CD8-positive, alpha-beta memory T cell (primary cell): ENCODE data around the gene RUFY2. TPM values are rescaled to one million over a fixed set of nuclear protein-coding genes. Genes with fewer than 3 reads are reported as not detected.

Source experiments
- CTCF ChIA-PET: fragments of 350-600 bp; sonication (Branson Sonifier 250); formaldehyde crosslinking; loops from one replicate; lab custom pipeline; 2021; ENCODE audit warnings: antibody characterized with exemption; lab: Charles Lee
- POLR2A ChIA-PET: fragments of 350-600 bp; sonication (Branson Sonifier 250); formaldehyde crosslinking; loops from one replicate; lab custom pipeline; 2021; ENCODE audit warnings: antibody characterized with exemption; lab: Charles Lee
- DNase-seq, 5 donors: peaks; one replicate each; pipeline versions ENCODE4 v3.0.0 to v3.0.0-alpha.2; 2020 to 2022; ENCODE audit warnings: mixed read lengths in 1 of 5
- H3K27ac ChIP-seq: one replicate; pipeline ENCODE4 v1.7.0; 2013; ENCODE audit warnings: low read depth, mild to moderate bottlenecking, low read length, moderate library complexity
- H3K27me3 ChIP-seq: 2 replicates; pipeline ENCODE4 v1.7.0; 2013; ENCODE audit warnings: low read length, mild to moderate bottlenecking; ENCODE audit not compliant: insufficient read depth, poor library complexity, severe bottlenecking
- H3K36me3 ChIP-seq: 2 replicates; pipeline ENCODE4 v1.7.0; 2013; ENCODE audit warnings: mild to moderate bottlenecking, low read length, moderate library complexity; ENCODE audit not compliant: insufficient read depth
- H3K4me1 ChIP-seq: 2 replicates; pipeline ENCODE4 v1.7.0; 2013; ENCODE audit warnings: mild to moderate bottlenecking, low read length, moderate library complexity; ENCODE audit not compliant: insufficient read depth
- H3K4me3 ChIP-seq: 2 replicates; pipeline ENCODE4 v1.7.0; 2013; ENCODE audit warnings: mild to moderate bottlenecking, low read length
- H3K9me3 ChIP-seq: 2 replicates; pipeline ENCODE4 v1.7.0; 2013; ENCODE audit warnings: mild to moderate bottlenecking, low read length
- H3K27ac Mint-ChIP-seq, 8 donors: one replicate each; pipeline ENCODE4 v1.8.0; 2020 to 2021; ENCODE audit warnings: mixed read lengths in 8 of 8, mild to moderate bottlenecking in 6 of 8, inconsistent platforms in 3 of 8, moderate library complexity in 3 of 8
- H3K27me3 Mint-ChIP-seq, 2 donors: one replicate each; pipeline ENCODE4 v1.8.0; 2020 to 2021; ENCODE audit warnings: mixed read lengths in 2 of 2, mild to moderate bottlenecking in 1 of 2, moderate library complexity in 1 of 2
- H3K36me3 Mint-ChIP-seq, 3 donors: one replicate each; pipeline ENCODE4 v1.8.0; 2020 to 2021; ENCODE audit warnings: mixed read lengths in 3 of 3, inconsistent platforms in 1 of 3, mild to moderate bottlenecking in 1 of 3
- H3K4me1 Mint-ChIP-seq, 3 donors: one replicate each; pipeline ENCODE4 v1.8.0; 2020 to 2021; ENCODE audit warnings: mixed read lengths in 3 of 3, inconsistent platforms in 1 of 3, mild to moderate bottlenecking in 1 of 3
- H3K4me3 Mint-ChIP-seq, 7 donors: one replicate each; pipeline ENCODE4 v1.8.0; 2020 to 2021; ENCODE audit warnings: mixed read lengths in 7 of 7, mild to moderate bottlenecking in 6 of 7, moderate library complexity in 4 of 7, inconsistent platforms in 2 of 7
- H3K9me3 Mint-ChIP-seq, 5 donors: one replicate each; pipeline ENCODE4 v1.8.0; 2020 to 2022; ENCODE audit warnings: mixed read lengths in 5 of 5, mild to moderate bottlenecking in 3 of 5, moderate library complexity in 2 of 5, inconsistent platforms in 1 of 5
- polyA plus RNA-seq: library from polyadenylated mRNA; unstranded; fragments of 300-500 nt; fragmentation: Illumina TruSeq; gene quantifications from one replicate; pipeline ENCODE4 v1.2.3, GENCODE V29; 2021
- total RNA-seq, 2 experiments: library from RNA; stranded (reverse); gene quantifications; one replicate each; pipeline ENCODE4 v1.2.3, GENCODE V29; 2021

Gene RUFY2
- total and polyA plus RNA-seq, 3 experiments from 2014 or later = 7.7 to 8.1 (median 7.8) TPM

DNA sequence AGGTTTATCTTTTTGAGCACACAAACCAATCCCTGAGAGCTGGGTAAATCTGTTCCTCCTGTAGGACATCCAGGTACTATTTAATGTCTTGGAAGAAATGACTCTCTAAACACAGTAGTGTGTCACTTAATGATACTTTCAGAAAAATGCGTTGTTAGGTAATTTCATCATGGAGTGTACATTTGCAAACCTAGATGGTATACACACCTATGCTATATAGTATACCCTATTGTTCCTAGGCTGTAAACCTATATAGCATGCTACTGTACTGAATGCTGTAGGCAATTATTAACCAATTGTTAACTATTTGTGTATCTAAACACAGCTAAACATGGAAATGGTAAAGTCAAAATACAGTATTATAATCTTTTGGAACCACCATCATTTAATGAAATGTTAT, 10.1 kb downstream of the RUFY2 start:
- no peak overlapping the region for H3K4me3 Mint-ChIP-seq
- Histone ChIP-seq H3K4me1 (no peaks in the 10 kb centered on the region), H3K4me3 (no peak overlapping the region), H3K9me3 (no peaks in the 10 kb centered on the region), H3K36me3 (no peaks in the 10 kb centered on the region), H3K27me3 (no peaks in the 10 kb centered on the region), H3K27ac (no peak overlapping the region)
- ChIA-PET POLR2A (no interaction called here), CTCF (interaction anchor here (0.9 to 1.5 kb wide), 2 partner anchors 9 to 19 kb away, joined by 3 read pairs; no protein-coding TSS in a partner anchor)
- no peaks in the 10 kb centered on the region for H3K27me3 Mint-ChIP-seq
- H3K36me3 Mint-ChIP-seq = peaks cover 0 to 50% (median 9%) of the 10 kb centered on the region in 3 donors
- no peak overlapping the region for H3K27ac Mint-ChIP-seq
- H3K4me1 Mint-ChIP-seq = peaks cover 0 to 13% (median 8%) of the 10 kb centered on the region in 3 donors
- no peak for DNase-seq
- H3K9me3 Mint-ChIP-seq = no peaks in the 10 kb centered on the region

DNA sequence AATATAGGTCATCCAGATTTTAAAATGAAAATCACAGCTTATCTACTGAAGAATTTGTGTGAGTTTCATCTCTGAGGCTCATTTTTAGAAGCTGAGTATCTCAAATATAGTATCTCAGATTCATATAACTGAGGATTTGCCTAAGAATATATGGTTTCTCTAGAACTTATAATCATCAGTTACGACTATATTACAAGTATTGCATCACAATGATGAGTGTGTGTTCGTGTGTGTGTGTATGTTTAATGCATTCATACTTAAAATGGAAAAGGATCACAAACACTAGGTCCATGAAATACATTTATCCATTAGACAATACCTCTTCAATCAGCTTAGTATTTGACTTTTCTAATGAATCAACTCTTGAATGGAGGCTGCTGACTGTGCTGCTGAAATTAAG, 21.3 kb downstream of the RUFY2 start:
- Mint-ChIP-seq H3K27ac (no peak overlapping the region), H3K4me1 (no peaks in the 10 kb centered on the region), H3K36me3 (peaks cover 0 to 74% (median 17%) of the 10 kb centered on the region in 3 donors), H3K4me3 (no peak overlapping the region), H3K9me3 (no peaks in the 10 kb centered on the region), H3K27me3 (no peaks in the 10 kb centered on the region)
- no peaks in the 10 kb centered on the region for H3K27me3 ChIP-seq
- DNase-seq = no peak
- ChIA-PET POLR2A (no interaction called here), CTCF (no interaction called here)
- no peak overlapping the region for H3K4me3 ChIP-seq
- no peak overlapping the region for H3K27ac ChIP-seq
- H3K9me3 ChIP-seq = no peaks in the 10 kb centered on the region
- H3K4me1 ChIP-seq = no peaks in the 10 kb centered on the region
- H3K36me3 ChIP-seq = peaks cover 14% of the 10 kb centered on the region

DNA sequence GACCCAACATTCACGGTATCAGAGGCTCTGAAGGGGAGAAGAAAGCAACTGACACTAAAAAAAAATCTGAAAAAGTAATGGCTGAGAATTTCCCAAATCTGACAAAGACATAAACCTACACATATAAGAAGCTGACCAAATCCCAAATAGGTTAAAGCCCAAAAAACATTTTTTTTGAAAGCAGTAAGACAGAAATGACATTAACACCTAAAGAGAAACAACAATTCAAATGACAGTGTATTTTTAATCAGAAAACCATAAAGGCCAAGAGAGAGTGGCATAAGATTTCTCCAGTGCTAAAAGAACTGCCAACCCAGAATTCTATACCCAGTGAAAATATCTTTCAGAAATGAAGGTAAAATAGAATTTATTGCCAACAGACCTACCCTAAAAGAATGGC, 35.5 kb downstream of the RUFY2 start:
- Histone ChIP-seq H3K27me3 (no peaks in the 10 kb centered on the region), H3K36me3 (peaks cover 12% of the 10 kb centered on the region), H3K4me1 (no peaks in the 10 kb centered on the region), H3K9me3 (no peaks in the 10 kb centered on the region), H3K27ac (no peak overlapping the region), H3K4me3 (no peak overlapping the region)
- Mint-ChIP-seq H3K4me3 (no peak overlapping the region), H3K9me3 (peaks cover 4 to 11% (median 9%) of the 10 kb centered on the region in 5 donors), H3K4me1 (no peaks in the 10 kb centered on the region), H3K36me3 (peaks cover 18 to 64% (median 40%) of the 10 kb centered on the region in 3 donors), H3K27ac (no peak overlapping the region), H3K27me3 (no peaks in the 10 kb centered on the region)
- POLR2A ChIA-PET = no interaction called here
- CTCF ChIA-PET = no interaction called here
- DNase-seq = no peak

GRCh38 chr10:68367121-68367520, 40.0 kb downstream of the RUFY2 start:
- no peak for DNase-seq
- Histone ChIP-seq H3K4me1 (no peaks in the 10 kb centered on the region), H3K27ac (no peak overlapping the region), H3K4me3 (no peak overlapping the region), H3K36me3 (peaks cover 8% of the 10 kb centered on the region), H3K27me3 (no peaks in the 10 kb centered on the region), H3K9me3 (no peaks in the 10 kb centered on the region)
- H3K9me3 Mint-ChIP-seq = peaks cover 0 to 11% (median 8%) of the 10 kb centered on the region in 5 donors
- H3K36me3 Mint-ChIP-seq = peaks cover 12 to 56% (median 19%) of the 10 kb centered on the region in 3 donors
- CTCF ChIA-PET = no interaction called here
- no peaks in the 10 kb centered on the region for H3K4me1 Mint-ChIP-seq
- no peaks in the 10 kb centered on the region for H3K27me3 Mint-ChIP-seq
- H3K4me3 Mint-ChIP-seq = no peak overlapping the region
- H3K27ac Mint-ChIP-seq = peak overlapping the region in 3 of 8 donors; percentile 11 to 61 (median 32)
- POLR2A ChIA-PET = no interaction called here

- H3K27ac ChIP-seq = no peak overlapping the region
- ChIA-PET POLR2A (no interaction called here), CTCF (no interaction called here)
- H3K4me1 ChIP-seq = no peaks in the 10 kb centered on the region
- peaks cover 14 to 56% (median 14%) of the 10 kb centered on the region in 3 donors for H3K36me3 Mint-ChIP-seq
- H3K4me1 Mint-ChIP-seq = no peaks in the 10 kb centered on the region
- H3K9me3 ChIP-seq = no peaks in the 10 kb centered on the region
- H3K9me3 Mint-ChIP-seq = peaks cover 0 to 10% (median 6%) of the 10 kb centered on the region in 5 donors
- H3K27me3 Mint-ChIP-seq = no peaks in the 10 kb centered on the region
- H3K4me3 ChIP-seq = no peak overlapping the region
- peak overlapping the region in 1 of 8 donors; percentile 11 for H3K27ac Mint-ChIP-seq
- H3K27me3 ChIP-seq = no peaks in the 10 kb centered on the region
- H3K36me3 ChIP-seq = peaks cover 3% of the 10 kb centered on the region
- no peak overlapping the region for H3K4me3 Mint-ChIP-seq
- no peak for DNase-seq
Measured at GRCh38 chr10:68366600-68366999, 40.5 kb downstream of the RUFY2 start.

DNA sequence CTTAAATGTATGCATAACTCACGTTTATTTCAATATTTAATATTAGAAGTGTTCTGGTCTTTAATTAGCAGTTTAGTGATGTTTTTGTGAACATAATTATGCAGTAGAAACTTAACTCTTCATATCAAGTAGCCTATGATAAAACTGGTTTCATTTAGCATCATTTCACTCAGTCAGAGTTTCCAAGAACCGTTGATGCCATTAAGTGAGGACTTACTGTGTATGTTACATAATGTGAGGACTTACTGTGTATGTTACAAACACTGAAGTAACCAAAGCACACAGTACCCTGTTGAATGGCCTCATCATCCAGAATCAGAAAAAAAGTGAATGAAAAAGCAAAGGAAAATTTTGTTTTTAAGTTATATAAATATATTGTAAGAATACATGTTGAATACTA, 41.5 kb downstream of the RUFY2 start:
- Histone ChIP-seq H3K27me3 (no peaks in the 10 kb centered on the region), H3K27ac (no peak overlapping the region), H3K9me3 (no peaks in the 10 kb centered on the region), H3K36me3 (no peaks in the 10 kb centered on the region), H3K4me1 (no peaks in the 10 kb centered on the region), H3K4me3 (no peak overlapping the region)
- H3K9me3 Mint-ChIP-seq = peaks cover 0 to 4% (median 3%) of the 10 kb centered on the region in 5 donors
- no peaks in the 10 kb centered on the region for H3K4me1 Mint-ChIP-seq
- peaks cover 6 to 57% (median 13%) of the 10 kb centered on the region in 3 donors for H3K36me3 Mint-ChIP-seq
- no peak overlapping the region for H3K4me3 Mint-ChIP-seq
- ChIA-PET CTCF (no interaction called here), POLR2A (no interaction called here)
- H3K27me3 Mint-ChIP-seq = no peaks in the 10 kb centered on the region
- no peak for DNase-seq
- no peak overlapping the region for H3K27ac Mint-ChIP-seq

DNA sequence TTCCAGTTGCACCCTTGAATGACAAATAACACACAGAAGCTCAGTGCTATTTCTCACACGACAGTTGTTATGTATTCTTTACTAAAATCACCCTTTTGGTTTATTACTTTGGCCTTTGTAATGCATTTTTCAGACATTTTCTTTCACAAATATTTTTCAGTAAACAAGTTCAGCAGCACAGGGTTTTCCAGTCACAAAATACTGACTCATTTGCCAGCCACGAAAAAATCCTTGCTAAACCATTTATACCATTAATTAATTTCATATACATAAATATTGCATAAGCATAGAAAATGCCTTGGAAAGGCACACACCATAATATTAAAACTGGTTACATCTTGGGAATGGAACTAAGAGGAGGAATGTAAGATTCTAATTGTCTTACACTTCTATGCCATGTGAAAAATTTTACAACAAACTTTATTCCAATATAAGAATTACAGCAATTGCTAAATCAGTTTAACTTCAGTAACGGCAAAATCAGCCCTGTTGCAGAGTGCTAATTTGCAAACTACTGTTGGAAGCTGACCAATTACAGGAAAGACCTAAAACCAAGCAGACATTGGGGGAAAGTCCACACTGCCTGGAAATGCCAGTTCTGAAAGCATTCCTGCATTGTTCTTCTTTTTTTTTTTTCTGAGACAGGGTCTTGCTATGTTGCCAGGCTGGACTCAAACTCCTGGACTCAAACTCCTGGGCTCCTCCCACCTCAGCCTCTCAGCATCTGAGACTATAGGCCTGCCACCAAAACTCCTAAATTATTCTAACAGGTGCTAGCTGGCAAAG, 42.8 kb downstream of the RUFY2 start:
- Mint-ChIP-seq H3K4me1 (no peaks in the 10 kb centered on the region), H3K9me3 (no peaks in the 10 kb centered on the region), H3K27ac (peak overlapping the region in 5 of 8 donors; percentile 17 to 73 (median 63)), H3K36me3 (peaks cover 0 to 51% (median 10%) of the 10 kb centered on the region in 3 donors), H3K27me3 (no peaks in the 10 kb centered on the region), H3K4me3 (no peak overlapping the region)
- POLR2A ChIA-PET = no interaction called here
- H3K27me3 ChIP-seq = no peaks in the 10 kb centered on the region
- DNase-seq = no peak
- CTCF ChIA-PET = no interaction called here
- no peaks in the 10 kb centered on the region for H3K4me1 ChIP-seq
- no peaks in the 10 kb centered on the region for H3K9me3 ChIP-seq
- H3K36me3 ChIP-seq = no peaks in the 10 kb centered on the region
- H3K27ac ChIP-seq = no peak overlapping the region
- H3K4me3 ChIP-seq = no peak overlapping the region

GRCh38 chr10:68362590-68362989, 44.5 kb downstream of the RUFY2 start:
- no peaks in the 10 kb centered on the region for H3K27me3 ChIP-seq
- ChIA-PET CTCF (interaction anchor here (1.4 kb wide), 1 partner anchor 14 kb away, joined by 3 read pairs; no protein-coding TSS in a partner anchor), POLR2A (no interaction called here)
- no peaks in the 10 kb centered on the region for H3K4me1 Mint-ChIP-seq
- no peaks in the 10 kb centered on the region for H3K36me3 ChIP-seq
- DNase-seq = no peak
- no peaks in the 10 kb centered on the region for H3K9me3 Mint-ChIP-seq
- no peak overlapping the region for H3K27ac ChIP-seq
- no peak overlapping the region for H3K4me3 ChIP-seq
- H3K9me3 ChIP-seq = no peaks in the 10 kb centered on the region
- H3K27me3 Mint-ChIP-seq = no peaks in the 10 kb centered on the region
- H3K36me3 Mint-ChIP-seq = peaks cover 0 to 51% (median 10%) of the 10 kb centered on the region in 3 donors
- no peak overlapping the region for H3K27ac Mint-ChIP-seq
- H3K4me3 Mint-ChIP-seq = no peak overlapping the region
- no peaks in the 10 kb centered on the region for H3K4me1 ChIP-seq
